Activated CD4-positive, alpha-beta T cell treated with anti-CD3 and anti-CD28 coated beads, Interleukin-2, amount 50 U/mL, for 48 hours (primary cell): ENCODE measurements around the gene TGFBR1.
"Not testable (repeated sequence)": the region's sequence is repeated elsewhere in the genome, so short reads cannot be mapped to it uniquely, and the experiment has no call there.

Source experiments
- DNase-seq, 2 experiments: peaks; one replicate each; pipeline ENCODE4 v3.0.0-alpha.2; 2020

Gene TGFBR1

DNA sequence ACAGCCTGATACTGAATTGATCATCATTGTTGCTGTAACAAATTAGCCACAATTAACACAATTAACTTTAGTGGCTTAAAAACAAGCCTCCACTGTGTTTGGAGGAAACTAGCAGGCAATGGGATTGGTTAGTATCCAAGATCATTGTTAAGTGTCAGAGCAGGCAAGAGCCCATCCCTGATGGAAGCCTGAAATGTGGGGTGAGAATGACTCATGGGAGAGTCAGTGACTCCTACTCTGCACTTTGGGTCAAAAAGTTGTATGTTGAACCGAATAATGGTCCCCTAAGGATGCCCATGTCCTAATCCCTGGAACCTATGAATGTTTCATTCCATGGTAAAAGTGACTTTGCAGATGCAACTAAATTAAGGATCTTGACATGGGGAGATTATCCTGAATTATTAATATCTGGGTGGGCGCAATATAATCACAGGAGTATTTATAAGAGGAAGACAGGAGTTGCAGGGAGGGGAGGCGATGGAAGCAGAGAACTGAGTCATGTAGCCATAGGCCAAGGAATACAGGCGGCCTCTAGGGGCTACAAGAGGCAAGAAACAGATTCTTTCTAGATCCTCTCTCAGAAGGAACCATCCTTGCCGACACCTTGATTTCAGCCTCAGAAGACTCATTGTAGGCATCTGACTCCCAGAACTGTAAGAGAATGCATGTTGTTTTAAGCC, 88.0 kb downstream of the TGFBR1 start:
- DNase-seq = no peak

DNA sequence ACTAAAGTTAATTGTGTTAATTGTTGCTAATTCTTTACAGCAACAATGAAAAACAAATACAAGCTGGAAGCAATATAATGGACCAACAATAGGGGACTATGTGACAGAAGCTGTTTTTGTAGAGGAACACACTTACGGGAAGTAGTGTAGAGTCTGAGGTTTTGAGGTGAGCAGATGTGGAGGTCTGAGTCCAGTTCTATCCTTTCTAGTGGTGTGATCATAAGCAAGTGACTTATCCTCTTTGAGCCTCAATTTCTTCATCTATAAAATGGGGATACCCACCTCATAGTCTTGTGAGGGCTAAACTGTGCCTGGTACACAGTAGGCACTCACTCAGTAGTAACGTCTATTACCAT, 88.5 kb downstream of the TGFBR1 start:
- DNase-seq = no peak

DNA sequence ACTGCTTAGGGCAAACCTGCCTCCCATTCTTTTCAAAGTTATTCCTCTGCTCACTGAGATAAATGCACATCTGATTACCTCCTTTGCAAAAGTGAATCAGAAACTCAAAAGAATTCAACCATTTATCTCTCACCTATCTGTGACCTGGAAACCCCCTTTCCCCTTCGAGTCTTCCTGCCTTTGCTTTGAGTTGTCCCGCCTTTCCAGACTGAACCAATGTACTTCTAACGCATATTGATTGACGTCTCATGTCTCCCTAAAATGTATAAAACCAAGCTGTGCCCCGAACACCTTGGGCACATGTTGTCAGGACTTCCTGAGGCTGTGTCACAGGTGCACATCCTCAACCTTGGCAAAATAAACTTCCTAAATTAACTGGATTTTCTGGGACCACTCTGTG, 91.6 kb downstream of the TGFBR1 start:
- DNase-seq = not testable (repeated sequence)

DNA sequence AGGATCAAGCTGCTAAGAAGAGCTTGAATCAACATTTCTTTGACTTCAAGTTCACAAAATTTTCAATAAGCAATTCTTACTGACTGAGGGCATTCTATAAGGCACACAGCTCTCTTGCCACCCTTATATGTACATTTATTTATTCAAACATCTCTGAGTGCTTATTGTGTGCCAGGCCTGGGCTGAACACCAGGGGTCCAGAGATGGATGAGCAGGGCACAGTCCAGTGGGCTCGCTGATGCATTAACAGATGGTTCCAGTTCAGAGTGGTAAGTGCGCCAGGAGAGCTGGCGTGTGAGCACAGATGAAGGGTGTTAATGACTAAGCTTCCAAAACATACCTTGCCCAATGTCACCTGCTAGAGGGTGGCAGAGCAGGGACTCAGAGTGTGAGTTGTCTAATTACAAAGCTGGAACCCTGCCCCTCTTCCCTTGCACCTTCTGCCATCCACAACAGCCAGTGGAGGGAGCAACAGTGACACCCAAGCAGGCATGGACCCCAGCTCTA, 92.3 kb downstream of the TGFBR1 start:
- DNase-seq = no peak

DNA sequence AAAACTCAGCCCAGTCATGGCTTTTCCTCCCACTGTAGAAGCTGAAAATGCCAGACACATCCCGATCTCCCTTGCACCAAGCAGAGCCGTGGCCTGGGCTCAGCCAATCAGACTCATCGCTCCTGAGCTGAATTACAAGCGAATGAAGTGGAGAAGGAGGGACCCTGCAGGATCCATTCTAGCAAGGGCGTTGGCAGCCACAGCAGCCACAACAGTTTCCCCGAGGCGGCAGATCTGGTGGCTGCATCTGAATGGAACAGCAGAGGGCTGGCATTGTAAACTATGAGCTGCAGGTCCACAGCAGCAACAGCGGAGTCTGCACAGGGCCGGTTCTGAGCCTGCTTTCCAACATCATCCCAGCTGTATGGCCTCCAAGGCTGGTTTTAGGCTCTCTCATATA, 93.1 kb downstream of the TGFBR1 start:
- DNase-seq = no peak

DNA sequence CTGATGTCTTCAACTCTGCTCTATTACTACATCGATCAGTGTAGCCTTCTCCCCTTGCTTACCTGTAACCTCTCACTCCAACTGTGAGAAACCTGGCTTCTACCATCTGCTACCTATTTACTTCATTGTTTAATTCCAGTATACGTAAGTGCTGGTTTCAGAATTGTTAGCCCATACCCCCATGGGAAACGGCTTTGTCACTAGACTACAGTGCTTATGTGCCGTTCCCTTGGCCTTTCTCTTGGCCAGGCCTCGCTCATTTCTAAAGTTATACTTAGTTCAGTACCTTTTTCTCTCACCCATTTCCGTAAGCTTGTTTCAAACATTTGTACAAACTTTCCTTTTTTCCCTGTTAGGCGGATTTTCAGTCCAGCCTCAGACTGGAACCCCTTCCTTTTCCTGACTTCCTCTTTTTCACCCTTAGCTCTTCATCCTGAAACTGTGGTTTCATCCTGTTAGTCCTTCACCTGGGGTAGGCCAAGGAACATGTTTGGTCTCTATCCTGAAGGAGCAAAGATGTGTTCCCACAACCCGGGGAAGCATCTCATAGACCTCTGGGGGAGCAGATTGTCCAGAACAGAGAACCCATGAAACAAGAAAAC, 95.1 kb downstream of the TGFBR1 start:
- no peak for DNase-seq

DNA sequence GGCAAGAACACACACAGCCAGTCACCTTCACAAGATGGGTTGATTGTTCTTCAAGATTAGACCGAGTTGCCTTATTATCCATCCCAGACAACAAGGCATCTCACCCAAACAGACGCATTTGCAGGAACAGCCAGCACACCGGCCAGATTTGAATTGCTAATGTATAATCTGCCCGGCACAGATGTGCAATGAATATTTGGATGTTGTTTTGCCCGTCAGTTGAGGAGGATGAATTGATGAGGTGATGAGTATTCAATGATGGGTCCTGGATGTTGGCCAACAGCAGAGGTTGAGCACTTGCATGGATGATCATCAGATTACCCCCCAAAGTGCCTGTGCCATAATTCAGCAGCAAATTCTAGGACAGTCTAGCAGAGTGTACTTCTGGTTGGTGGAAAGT, 96.7 kb downstream of the TGFBR1 start:
- no peak for DNase-seq
